Karpas-422 (cell line): ENCODE results near the gene GPR87. TPM values are rescaled to one million over a fixed set of nuclear protein-coding genes. Genes with fewer than 3 reads are reported as not detected.

Experiments
- DNase-seq: peaks from one replicate; pipeline ENCODE4 v3.0.0-alpha.2; 2015
- H2AFZ ChIP-seq: fragments of 200-600 bp; sonication (generic); 2 replicates; pipeline ENCODE4 v1.6.1; 2014; ENCODE audit warnings: antibody characterized with exemption, low read length, mixed read lengths
- H3K27ac ChIP-seq: fragments of 200-600 bp; sonication (generic); 2 replicates; pipeline ENCODE4 v1.5.1; 2014; ENCODE audit warnings: mild to moderate bottlenecking, low read length, moderate library complexity
- H3K27me3 ChIP-seq: fragments of 200-600 bp; sonication (generic); 2 replicates; pipeline ENCODE4 v1.6.1; 2014; ENCODE audit warnings: low read length, mixed read lengths
- H3K36me3 ChIP-seq: fragments of 200-600 bp; sonication (generic); 2 replicates; pipeline ENCODE4 v1.6.1; 2014; ENCODE audit warnings: low read length, mixed read lengths; ENCODE audit not compliant: insufficient read depth
- H3K4me1 ChIP-seq: fragments of 200-600 bp; sonication (generic); 2 replicates; pipeline ENCODE4 v1.6.1; 2014; ENCODE audit warnings: mild to moderate bottlenecking, low read length, mixed read lengths
- H3K4me2 ChIP-seq: fragments of 200-600 bp; sonication (generic); 2 replicates; pipeline ENCODE4 v1.6.1; 2014; ENCODE audit warnings: low read length, low read depth, mild to moderate bottlenecking; ENCODE audit not compliant: poor library complexity, severe bottlenecking
- H3K4me3 ChIP-seq: fragments of 200-600 bp; sonication (generic); 2 replicates; pipeline ENCODE4 v1.5.1; 2014; ENCODE audit warnings: mild to moderate bottlenecking, antibody characterized with exemption, low read length, mixed read lengths
- H3K79me2 ChIP-seq: fragments of 200-600 bp; sonication (generic); 2 replicates; pipeline ENCODE4 v1.6.1; 2014; ENCODE audit warnings: mild to moderate bottlenecking, low read length, mixed read lengths
- H3K9ac ChIP-seq: fragments of 200-600 bp; sonication (generic); 2 replicates; pipeline ENCODE4 v1.6.0; 2014; ENCODE audit warnings: low read length
- H3K9me2 ChIP-seq: fragments of 200-600 bp; sonication (generic), shearing (Covaris generic); replicated peaks from 2 replicates; pipeline ENCODE4 v1.6.0; 2014; ENCODE audit warnings: mild to moderate bottlenecking, low read length, moderate library complexity; ENCODE audit not compliant: insufficient read depth
- H3K9me3 ChIP-seq: fragments of 300-700, 200-600 bp; sonication (generic); 2 replicates; pipeline ENCODE4 v1.6.1; 2014; ENCODE audit warnings: low read length, mixed read lengths
- H4K20me1 ChIP-seq: fragments of 200-600 bp; sonication (generic); 2 replicates; pipeline ENCODE4 v1.6.1; 2014; ENCODE audit warnings: mild to moderate bottlenecking, antibody characterized with exemption, low read length, low read depth; ENCODE audit not compliant: insufficient read depth
- total RNA-seq: library from RNA; depleted of rRNA; stranded (reverse); fragments of >200 nt; shearing (Covaris generic); gene quantifications from 2 replicates; pipeline ENCODE4 v1.2.3, GENCODE V29; 2014; ENCODE audit warnings: low replicate concordance

Gene GPR87
- total RNA-seq, 1 experiment from 2014 or later: not detected

GRCh38 chr3:151322511-151322910 is 5.9 kb upstream of the GPR87 start:
- Histone ChIP-seq H2AFZ (no peak overlapping the region), H3K9me2 (no peaks in the 10 kb centered on the region), H3K4me3 (no peak overlapping the region), H3K9ac (no peak overlapping the region), H3K4me1 (no peaks in the 10 kb centered on the region), H3K4me2 (no peak overlapping the region), H3K79me2 (no peaks in the 10 kb centered on the region), H3K36me3 (no peaks in the 10 kb centered on the region), H3K9me3 (no peaks in the 10 kb centered on the region), H3K27ac (no peak overlapping the region), H3K27me3 (no peaks in the 10 kb centered on the region), H4K20me1 (no peaks in the 10 kb centered on the region)
- DNase-seq: no peak

- no peaks in the 10 kb centered on the region for H3K9me2 ChIP-seq
- no peak overlapping the region for H3K4me3 ChIP-seq
- H3K9me3 ChIP-seq: no peaks in the 10 kb centered on the region
- H3K27me3 ChIP-seq: no peaks in the 10 kb centered on the region
- no peaks in the 10 kb centered on the region for H3K79me2 ChIP-seq
- H4K20me1 ChIP-seq: no peaks in the 10 kb centered on the region
- no peak overlapping the region for H3K27ac ChIP-seq
- no peak overlapping the region for H3K9ac ChIP-seq
- no peaks in the 10 kb centered on the region for H3K4me1 ChIP-seq
- no peak for DNase-seq
- no peak overlapping the region for H3K4me2 ChIP-seq
- no peaks in the 10 kb centered on the region for H3K36me3 ChIP-seq
- H2AFZ ChIP-seq: no peak overlapping the region
Observed at GRCh38 chr3:151321526-151321925, 4.9 kb upstream of the GPR87 start.

- Histone ChIP-seq H2AFZ (no peak overlapping the region), H3K27ac (no peak overlapping the region), H3K4me1 (no peaks in the 10 kb centered on the region), H3K9ac (no peak overlapping the region), H3K4me3 (no peak overlapping the region), H3K4me2 (no peak overlapping the region), H3K36me3 (no peaks in the 10 kb centered on the region), H3K9me2 (no peaks in the 10 kb centered on the region), H3K27me3 (no peaks in the 10 kb centered on the region), H4K20me1 (no peaks in the 10 kb centered on the region), H3K9me3 (no peaks in the 10 kb centered on the region), H3K79me2 (no peaks in the 10 kb centered on the region)
- no peak for DNase-seq
Observed at GRCh38 chr3:151320131-151320530, 3.5 kb upstream of the GPR87 start.

- Histone ChIP-seq H3K36me3 (no peaks in the 10 kb centered on the region), H3K4me1 (no peaks in the 10 kb centered on the region), H3K4me2 (no peak overlapping the region), H3K9me3 (no peaks in the 10 kb centered on the region), H2AFZ (no peak overlapping the region), H3K9me2 (no peaks in the 10 kb centered on the region), H3K27me3 (no peaks in the 10 kb centered on the region), H4K20me1 (no peaks in the 10 kb centered on the region), H3K79me2 (no peaks in the 10 kb centered on the region), H3K27ac (no peak overlapping the region), H3K4me3 (no peak overlapping the region), H3K9ac (no peak overlapping the region)
- DNase-seq: no peak
Observed at GRCh38 chr3:151319628-151320027, 3.0 kb upstream of the GPR87 start.

- Histone ChIP-seq H3K9me3 (no peaks in the 10 kb centered on the region), H3K27me3 (no peaks in the 10 kb centered on the region), H2AFZ (no peak overlapping the region), H4K20me1 (no peaks in the 10 kb centered on the region), H3K27ac (no peak overlapping the region), H3K4me1 (no peaks in the 10 kb centered on the region), H3K36me3 (no peaks in the 10 kb centered on the region), H3K9me2 (no peaks in the 10 kb centered on the region), H3K4me2 (no peak overlapping the region), H3K9ac (no peak overlapping the region), H3K79me2 (no peaks in the 10 kb centered on the region), H3K4me3 (no peak overlapping the region)
- no peak for DNase-seq
Observed at GRCh38 chr3:151318991-151319390, 2.4 kb upstream of the GPR87 start.

GRCh38 chr3:151318313-151318712 is 1.7 kb upstream of the GPR87 start:
- Histone ChIP-seq H3K9me2 (no peaks in the 10 kb centered on the region), H3K79me2 (no peaks in the 10 kb centered on the region), H3K9me3 (no peaks in the 10 kb centered on the region), H4K20me1 (no peaks in the 10 kb centered on the region), H3K9ac (no peak overlapping the region), H3K27me3 (no peaks in the 10 kb centered on the region), H2AFZ (no peak overlapping the region), H3K4me1 (no peaks in the 10 kb centered on the region), H3K27ac (no peak overlapping the region), H3K4me3 (no peak overlapping the region), H3K4me2 (no peak overlapping the region), H3K36me3 (no peaks in the 10 kb centered on the region)
- no peak for DNase-seq

- no peak overlapping the region for H3K4me3 ChIP-seq
- H3K4me1 ChIP-seq: no peaks in the 10 kb centered on the region
- no peak overlapping the region for H3K9ac ChIP-seq
- H3K27me3 ChIP-seq: no peaks in the 10 kb centered on the region
- H3K36me3 ChIP-seq: no peaks in the 10 kb centered on the region
- DNase-seq: no peak
- no peaks in the 10 kb centered on the region for H4K20me1 ChIP-seq
- no peak overlapping the region for H3K4me2 ChIP-seq
- H3K27ac ChIP-seq: no peak overlapping the region
- H2AFZ ChIP-seq: no peak overlapping the region
- H3K79me2 ChIP-seq: no peaks in the 10 kb centered on the region
- no peaks in the 10 kb centered on the region for H3K9me2 ChIP-seq
- H3K9me3 ChIP-seq: no peaks in the 10 kb centered on the region
Observed at GRCh38 chr3:151315846-151316245, 774 bp downstream of the GPR87 start.

GRCh38 chr3:151315136-151315535 is 1.5 kb downstream of the GPR87 start:
- no peaks in the 10 kb centered on the region for H3K79me2 ChIP-seq
- no peaks in the 10 kb centered on the region for H3K4me1 ChIP-seq
- no peak for DNase-seq
- no peak overlapping the region for H3K27ac ChIP-seq
- H3K27me3 ChIP-seq: no peaks in the 10 kb centered on the region
- H3K9me3 ChIP-seq: no peaks in the 10 kb centered on the region
- H3K36me3 ChIP-seq: no peaks in the 10 kb centered on the region
- no peaks in the 10 kb centered on the region for H4K20me1 ChIP-seq
- H3K9me2 ChIP-seq: no peaks in the 10 kb centered on the region
- no peak overlapping the region for H3K4me2 ChIP-seq
- H2AFZ ChIP-seq: no peak overlapping the region
- H3K4me3 ChIP-seq: no peak overlapping the region
- no peak overlapping the region for H3K9ac ChIP-seq

- H3K27ac ChIP-seq: no peak overlapping the region
- no peaks in the 10 kb centered on the region for H4K20me1 ChIP-seq
- DNase-seq: no peak
- H3K9me3 ChIP-seq: no peaks in the 10 kb centered on the region
- H3K27me3 ChIP-seq: no peaks in the 10 kb centered on the region
- H3K79me2 ChIP-seq: no peaks in the 10 kb centered on the region
- no peak overlapping the region for H3K4me3 ChIP-seq
- H2AFZ ChIP-seq: no peak overlapping the region
- H3K4me1 ChIP-seq: no peaks in the 10 kb centered on the region
- H3K9ac ChIP-seq: no peak overlapping the region
- no peaks in the 10 kb centered on the region for H3K36me3 ChIP-seq
- no peak overlapping the region for H3K4me2 ChIP-seq
- no peaks in the 10 kb centered on the region for H3K9me2 ChIP-seq
Observed at GRCh38 chr3:151314593-151314992, 2.0 kb downstream of the GPR87 start.
